ENCODE data around the gene NUDT16L1.

NUDT16L1 gene

DNA sequence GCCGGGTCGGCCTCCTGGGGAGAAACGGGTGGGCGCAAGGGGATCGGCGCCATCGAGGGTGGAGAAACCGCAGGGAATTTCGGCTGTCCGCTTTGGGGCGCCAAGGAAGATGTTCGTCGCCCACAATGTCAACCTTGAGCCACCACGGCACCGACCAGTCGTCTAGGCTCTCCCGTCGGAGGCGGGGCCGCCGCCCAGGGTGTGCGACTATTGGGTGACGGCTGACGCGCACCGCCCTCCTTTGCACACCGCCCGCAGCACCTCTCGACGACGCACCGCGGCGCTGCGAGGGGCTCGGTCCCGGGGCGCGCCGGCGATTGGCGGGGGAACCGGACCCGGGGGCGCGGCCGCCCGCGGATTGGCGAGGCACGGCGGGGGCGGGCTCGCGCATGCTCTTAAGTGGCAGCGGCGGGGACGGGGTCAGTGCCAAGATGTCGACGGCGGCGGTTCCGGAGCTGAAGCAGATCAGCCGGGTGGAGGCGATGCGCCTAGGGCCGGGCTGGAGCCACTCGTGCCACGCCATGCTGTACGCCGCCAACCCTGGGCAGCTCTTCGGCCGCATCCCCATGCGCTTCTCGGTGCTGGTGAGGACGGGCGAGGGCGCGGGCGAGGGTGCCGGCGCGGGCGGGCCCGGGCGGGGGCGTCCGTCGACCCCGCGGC is at the start of gene NUDT16L1:
NUDT16L1 (plus strand) TSS at position 267 of the 660 bp plus-strand sequence; CDS start at position 432, 165 bp downstream.
- peak; percentile 87 to 90 for DNase-seq

DNA sequence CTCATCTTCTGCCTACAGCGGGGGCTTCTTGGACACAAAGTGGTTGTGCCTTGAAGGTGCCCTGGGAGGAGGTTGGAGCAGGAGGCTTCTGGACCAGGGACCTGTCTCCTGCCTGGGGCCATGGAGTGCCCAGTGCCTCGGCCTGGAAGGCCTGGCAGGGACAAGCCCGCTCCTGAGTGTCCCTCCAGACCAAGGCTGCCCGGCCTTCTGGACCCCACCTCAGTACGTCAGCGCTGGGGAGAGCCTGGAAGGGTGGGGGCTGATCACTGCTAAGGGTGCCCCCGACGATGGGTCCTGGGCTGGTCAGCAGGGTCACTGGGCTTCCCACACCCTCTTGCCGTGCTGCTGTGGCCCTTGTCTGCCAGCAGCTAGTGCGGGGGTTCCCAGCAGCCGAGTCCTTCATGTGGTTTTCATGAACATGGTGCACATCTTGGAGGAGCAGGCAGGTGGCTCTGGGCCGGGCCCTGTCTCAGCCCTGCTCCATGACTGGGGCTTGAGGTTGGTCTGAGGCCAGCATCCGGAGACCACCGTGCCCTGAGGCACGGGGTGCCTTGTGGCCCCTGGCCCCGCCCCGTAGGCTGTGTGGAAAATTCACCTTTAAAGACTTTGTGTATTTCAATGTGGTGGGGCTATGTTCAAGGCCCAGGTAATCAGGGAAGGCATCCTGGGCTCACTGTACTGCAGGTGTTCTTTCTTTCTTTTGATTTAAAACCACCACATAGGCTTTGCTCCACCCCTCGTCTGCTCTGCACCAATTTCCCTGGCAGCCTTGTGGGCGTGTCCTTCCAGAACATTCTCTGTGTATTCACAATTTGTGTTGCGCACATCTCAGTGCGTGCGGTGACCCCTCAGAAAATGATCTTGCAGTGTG is 46.4 kb upstream of the NUDT16L1 start:
- no peak for DNase-seq

DNA sequence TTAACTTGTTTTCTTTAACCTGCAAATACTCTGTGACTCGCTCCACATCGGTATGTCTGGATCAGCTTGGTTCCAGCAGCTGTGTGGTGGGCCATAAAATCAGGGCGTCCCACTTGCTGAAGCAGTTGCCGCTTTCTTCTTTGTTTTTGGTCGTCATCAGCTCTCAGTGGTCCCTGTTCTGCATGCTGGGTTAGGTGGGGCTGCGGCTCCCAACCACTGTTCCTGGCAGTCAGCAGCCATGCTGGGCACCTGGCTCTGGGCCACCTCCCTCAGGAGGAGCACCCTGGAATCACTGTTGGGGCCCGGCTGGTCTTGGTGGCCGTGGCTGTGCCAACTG is 45.8 kb upstream of the NUDT16L1 start:
- no peak for DNase-seq

DNA sequence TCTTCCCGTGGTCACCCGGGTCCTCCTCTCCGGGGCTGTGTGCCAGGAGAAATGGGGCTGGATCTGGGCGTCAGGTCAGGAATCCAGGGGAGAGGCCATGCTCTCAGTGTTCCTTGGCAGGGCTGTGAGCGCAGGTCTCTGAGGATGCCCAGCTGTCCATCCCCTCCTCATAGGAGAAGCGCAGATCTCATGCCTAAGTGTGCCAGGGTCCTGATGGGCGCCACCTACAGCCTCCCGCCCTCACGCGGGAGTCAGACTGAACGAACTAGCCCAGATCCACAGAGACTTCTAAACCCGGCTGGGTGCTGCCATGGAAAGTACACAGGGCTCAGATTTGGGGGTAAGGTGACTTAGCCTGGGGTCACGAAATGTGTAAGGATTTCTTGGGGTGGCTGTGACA is 44.4 kb upstream of the NUDT16L1 start:
- DNase-seq, result no peak

DNA sequence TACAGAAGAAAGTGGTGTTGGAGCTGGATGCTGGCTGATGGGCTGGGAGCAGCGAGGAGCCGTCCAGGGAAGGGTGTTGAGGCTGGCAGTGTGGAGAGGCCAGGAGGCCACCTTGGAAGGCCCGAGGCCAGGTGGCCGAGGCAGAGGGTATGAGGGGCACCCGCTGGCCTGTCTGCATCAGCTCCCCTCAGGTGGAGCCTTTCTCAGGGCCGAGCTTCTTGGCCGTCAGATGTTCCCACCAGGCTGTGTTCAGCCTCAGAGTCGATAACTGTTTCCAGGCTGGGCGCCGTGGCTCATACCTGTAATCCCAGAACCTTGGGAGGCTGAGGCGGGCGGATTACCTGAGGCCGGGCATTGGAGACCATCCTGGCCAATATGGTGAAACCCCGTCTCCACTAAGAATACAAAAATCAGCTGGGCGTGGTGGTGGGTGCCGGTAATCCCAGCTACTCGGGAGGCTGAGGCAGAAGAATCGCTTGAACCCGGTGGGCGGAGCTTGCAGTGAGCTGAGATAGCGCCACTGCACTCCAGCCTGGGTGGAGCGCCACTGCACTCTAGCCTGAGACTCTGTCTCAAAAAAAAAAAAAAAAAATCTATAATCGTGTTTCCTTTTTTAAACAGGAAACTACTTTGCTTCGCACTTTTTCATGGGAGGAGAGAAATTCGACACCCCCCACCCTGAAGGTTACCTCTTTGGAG is 43.5 kb upstream of the NUDT16L1 start:
- DNase-seq, result no peak

DNA sequence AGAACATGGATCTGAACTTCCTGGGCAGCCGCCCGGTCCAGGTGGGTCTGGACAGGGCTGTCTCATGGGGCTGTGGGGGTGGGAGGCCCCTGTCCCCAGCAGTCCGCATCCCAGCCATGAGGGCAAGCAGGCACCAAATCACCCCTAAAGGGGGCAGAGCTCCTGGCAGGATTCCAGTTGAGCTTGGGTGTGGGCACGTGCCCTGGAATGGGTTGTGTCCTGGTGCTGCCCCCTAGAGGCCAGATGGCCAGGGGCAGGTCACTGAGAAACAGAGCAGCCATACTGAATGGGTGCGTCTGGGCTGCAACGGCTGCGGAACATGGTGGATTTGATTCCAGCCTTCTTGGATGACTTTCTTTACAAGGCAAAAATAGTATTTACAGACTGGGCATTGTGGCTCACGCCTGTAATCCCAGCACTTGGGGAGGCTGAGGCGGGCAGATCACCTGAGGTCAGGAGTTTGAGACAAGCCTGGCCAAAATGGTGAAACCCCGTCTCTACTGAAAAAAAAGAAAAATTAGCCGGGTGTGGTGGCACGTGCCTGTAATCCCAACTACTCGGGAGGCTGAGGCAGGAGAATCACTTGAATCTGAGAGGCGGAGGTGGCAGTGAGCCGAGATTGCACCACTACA is 42.8 kb upstream of the NUDT16L1 start:
- peak; percentile 17 to 51 for DNase-seq

DNA sequence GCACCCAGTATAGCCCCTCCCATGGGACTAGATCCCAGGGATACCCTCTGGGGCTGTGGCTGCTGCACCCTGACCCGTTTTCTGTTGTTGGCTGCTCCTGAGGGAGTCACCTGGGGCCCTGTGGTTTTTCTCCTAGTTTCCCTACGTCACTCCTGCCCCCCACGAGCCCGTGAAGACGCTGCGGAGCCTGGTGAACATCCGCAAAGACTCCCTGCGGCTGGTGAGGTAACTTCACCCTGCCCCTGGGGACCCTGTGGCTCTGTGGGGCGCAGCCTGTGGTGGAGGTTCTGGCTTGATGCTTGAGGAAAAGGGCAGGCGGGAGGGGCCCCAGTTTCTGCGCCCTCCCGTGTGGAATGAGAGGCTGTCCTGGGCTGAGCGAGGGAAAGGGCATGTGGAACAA is 41.5 kb upstream of the NUDT16L1 start:
- no peak for DNase-seq

DNA sequence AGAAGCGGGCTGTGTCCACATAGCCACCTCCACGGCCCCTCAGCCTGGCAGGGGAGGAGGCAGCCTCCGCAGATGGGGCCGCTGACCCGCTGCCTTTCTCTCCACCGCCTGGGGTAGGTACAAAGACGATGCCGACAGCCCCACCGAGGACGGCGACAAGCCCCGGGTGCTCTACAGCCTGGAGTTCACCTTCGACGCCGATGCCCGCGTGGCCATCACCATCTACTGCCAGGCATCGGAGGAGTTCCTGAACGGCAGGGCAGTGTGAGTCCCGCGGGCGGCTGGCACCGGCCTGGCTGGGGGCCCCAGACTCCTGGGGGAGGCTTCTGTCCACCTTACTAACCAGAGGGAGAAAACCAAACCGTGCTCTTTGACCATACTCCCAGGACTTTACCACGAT is 40.8 kb upstream of the NUDT16L1 start:
- no peak for DNase-seq

DNA sequence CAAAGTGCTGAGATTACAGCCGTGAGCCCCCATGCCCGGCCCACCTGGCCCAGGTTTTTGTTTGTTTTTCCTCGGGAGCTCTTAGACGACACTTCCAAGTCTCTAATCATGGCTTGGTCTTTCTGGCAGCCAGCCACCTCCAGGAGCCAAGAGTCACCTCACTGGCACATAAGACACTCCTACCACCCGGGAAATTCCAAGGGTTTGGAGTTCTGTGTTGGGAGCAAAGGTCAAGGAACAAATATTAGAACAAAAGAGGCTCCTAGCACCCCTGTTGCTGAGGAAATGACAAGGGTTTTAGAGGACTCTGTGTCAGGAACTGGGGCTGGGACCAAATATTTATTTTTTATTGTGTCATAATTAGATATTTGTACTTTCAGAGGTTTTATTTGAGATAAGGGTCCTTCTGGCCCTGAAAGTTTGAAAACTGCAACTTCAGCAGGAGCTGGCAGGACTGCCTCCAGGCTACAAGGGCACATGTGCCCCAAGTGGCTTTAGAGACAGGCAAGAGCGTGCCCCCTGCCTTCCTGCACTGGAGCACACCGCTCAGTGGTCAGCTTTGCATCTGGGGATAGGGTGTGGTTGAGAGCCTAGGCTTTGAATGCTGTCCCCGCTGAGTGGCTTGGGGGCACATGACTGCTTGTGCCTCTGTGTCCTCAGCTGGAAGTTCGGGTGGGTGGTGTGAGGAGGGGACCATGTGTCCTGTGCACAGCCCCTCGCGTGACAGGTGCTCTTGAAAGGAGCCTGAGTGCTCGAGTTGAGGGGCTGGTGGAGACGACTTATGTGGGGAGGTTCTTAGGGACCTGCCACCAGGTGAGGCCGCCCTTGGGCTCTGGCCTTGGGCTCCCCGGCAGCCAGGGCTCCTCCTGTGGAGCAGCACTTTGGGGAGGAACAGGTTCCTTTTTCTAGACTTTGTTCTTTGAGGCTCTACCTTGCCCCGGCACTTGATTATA is 39.1 kb upstream of the NUDT16L1 start:
- DNase-seq, result no peak

DNA sequence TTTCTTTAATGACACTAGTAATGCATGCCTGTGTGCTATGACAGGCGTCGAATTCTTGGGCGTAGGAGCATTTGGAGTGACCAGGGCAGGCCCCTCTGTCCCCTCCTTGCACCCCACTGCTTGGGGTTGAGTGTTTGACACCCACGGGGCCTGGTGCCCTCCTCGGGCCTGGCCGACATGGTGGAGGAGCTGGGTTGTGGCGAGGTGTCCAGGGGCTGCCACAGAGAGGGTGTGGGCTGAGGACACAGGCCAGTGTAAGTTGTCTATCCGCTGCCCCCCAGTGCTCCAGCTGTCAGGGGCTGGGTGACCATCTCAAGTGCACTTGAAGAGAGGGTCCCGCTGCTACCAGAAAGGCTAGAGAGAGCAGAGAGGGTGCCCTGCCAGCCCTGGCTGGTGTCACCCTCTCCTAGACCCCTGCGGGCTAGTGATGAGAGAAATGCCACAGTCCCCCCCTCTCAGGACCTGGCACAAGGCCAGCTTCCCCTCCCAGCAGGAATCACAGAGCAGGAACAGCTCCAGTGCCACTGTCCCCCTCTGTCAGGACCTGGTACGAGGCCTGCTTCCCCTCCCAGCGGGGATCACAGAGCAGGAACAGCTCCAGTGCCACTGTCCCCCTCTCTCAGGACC is 38.3 kb upstream of the NUDT16L1 start:
- no peak for DNase-seq

DNA sequence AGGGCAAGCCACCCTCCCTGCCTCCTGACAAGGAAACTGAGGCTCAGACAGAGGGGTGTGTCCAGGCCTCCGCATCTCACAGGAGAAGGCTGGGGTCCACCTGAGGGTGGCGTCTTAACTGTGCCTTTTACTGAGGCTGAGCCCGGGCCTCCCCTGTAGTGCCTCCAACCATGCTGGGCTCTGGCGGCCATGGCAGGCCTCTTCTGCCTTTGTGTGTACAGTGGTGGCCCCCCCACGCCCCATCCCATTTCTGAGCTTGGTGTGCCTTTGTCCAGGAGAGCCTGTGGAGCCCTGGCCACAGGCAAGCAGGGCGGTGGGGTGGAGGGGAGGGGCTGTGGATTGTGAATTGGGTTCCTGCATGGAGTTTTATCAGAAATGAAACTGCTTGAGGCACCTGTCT is 37.6 kb upstream of the NUDT16L1 start:
- no peak for DNase-seq

DNA sequence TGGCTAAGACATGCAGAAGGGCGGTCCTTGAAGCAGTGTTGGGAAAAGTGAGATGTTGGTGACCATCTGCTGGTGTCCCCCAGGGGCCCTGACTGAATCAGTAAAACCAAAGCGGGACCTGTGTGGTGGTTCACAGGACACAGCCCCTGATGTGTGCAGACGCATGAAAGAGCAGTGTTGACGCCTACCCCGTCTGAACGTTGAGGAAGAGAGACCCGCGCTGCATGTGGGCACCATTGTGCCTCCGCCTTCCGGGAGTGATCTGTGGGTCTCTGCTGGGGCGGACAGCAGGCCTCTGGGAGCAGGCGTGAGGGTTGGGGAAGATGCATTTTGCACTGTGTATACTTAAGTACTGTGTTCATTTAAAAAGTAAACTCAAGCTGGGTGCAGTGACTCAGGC is 37.1 kb upstream of the NUDT16L1 start:
- no peak for DNase-seq

DNA sequence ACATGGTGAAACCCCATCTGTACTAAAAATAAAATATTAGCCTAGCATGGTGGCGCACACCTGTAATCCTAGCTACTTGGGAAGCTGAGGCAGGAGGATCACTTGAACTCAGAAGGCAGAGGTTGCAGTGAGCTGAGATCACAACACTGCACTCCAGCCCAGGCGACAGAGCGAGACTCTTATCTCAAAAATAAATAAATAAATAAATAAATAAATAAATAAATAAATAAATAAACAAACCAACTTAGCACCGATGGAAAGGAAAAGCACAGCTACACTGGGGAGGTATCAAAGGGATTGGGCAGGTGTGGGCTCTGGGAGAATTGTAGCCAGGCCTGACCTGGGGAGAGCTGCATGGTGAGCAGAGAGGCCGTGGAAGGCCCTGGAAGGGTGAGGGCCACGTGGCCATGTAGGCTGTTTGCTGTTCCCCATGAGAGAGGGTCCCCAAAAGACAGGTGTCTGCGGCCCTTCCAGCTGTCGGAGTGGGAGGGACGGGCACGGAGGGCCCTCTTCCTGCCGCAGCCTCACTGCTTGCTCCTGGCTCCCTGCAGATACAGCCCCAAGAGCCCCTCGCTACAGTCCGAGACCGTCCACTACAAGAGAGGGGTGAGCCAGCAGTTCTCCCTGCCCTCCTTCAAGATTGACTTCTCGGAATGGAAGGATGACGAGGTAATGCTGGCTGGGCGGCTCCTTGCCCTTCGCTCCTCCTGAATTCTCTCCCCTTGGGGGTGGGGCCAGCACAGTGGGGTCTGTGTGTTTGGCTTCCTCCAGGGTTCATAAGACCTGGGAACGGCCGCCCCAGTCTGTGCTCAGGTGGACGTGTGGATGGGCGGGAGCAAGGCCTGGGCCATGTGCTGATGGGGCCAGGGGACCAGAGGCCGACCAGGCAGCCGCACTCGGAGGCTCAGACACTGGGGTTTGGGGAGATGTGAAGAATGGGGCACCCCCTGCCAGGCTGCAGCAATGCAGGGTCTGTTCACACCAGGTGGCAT is 36.4 kb upstream of the NUDT16L1 start:
- no peak for DNase-seq

DNA sequence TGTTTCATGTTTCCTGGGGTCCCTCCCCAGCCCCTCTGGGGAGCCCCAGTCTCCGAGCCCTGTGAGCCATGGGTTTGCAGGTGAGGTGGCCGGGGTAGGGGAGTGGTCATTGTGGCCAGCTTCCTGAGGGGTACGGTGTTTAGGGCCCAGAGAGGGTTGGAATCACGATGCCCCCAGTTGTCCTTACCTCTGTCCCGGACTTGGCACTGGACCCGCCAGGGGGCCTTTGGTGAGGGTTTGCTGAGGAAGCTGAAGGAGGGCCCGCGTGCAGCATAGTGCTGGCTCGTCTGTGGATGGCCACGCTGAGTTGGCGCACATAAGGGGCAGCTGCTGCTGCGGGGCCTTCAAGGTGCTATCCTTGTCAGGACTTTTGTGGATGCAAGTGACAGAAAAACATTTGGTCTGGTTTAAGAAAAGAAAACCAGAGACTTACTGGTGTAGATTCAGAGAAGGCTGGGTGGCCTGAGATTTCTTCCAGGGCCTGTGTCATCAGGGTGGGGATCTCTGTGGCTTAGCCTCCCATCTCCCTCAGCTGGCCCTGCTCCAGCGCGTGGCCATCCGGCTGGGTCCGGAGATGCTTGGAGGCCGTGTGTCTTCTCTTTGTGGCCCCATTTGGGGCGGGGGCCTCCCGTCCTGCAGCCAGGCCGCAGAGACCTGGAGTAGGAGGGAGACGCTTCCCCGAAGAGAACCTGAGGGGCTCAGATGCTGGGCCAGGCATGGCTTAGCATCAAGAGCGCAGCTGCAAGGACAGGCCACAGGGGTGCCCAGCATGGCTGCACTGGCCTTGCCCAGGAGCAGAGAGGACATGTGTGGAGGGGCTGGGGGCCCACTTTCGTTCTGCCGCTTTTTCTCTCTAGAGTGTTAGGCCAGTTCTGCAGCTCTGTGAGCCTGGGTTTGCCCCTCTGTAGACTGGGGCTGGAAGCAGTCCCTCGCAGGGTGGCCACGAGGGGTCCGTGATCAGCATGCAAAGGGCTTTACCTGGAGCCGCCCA is 33.7 kb upstream of the NUDT16L1 start:
- no peak for DNase-seq

DNA sequence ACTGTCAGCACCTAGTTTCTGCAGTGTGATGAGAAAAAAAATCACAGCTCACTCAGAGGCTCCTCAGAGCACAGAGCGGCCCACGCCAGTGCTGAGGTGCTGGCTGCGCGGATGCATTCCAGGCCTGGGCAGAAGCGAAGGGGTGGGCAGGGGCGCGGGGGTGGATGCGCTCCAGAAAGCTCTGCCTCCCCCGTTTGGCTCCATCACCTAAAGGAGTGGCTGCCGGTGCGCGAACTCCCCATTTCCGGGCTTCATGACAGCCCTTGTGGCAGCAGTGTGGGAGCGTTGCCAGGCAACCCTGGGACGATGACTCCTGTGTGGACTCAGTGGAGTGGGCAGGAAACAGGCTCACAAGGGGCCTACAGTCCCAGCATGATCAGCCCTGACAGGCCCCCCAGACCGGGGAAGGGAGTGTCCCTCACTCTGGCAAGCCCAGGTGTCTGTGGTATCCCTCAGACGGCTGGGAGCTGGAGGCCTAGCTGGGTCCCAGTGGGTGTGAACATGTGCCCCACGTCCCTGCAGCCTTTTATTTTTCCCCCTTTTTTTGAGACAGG is 32.8 kb upstream of the NUDT16L1 start:
- DNase-seq, result no peak

DNA sequence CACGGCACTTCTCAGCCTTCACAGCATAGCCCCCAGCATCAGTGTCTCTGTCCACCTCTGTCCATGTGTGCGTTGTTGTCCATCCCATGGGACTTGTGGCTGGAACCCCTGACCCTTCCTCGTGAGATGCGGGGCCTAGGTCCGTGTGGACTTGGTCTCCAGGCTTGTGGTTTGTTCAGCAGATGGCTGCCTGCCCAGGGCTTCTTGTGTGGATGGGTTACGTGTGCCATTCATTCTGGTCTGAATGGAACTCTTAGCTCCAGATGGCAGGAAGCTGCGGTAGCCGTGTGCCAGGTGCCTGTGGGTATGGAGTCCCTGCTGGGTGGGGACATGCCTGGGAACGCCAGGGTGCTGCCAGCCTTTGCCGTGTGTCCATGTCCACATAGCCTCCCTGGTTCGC is 31.7 kb upstream of the NUDT16L1 start:
- DNase-seq, result no peak

DNA sequence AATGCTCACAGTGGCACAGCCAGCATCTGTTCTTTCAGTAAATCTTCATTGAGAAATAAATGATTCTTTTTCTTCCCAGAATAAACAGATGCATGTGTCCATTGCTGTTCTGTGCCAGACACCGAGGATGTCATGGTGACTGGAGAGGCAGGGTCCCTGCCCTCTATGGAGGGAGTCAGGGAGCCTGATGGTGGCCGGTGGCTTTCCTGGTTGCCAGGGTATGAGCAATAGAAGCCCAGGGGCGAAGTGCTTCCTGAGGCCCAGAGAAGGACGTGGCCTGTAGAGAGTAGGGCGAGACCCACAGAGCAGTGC is 29.9 kb upstream of the NUDT16L1 start:
- DNase-seq, result peak in 1 of 2 donors; percentile 58

DNA sequence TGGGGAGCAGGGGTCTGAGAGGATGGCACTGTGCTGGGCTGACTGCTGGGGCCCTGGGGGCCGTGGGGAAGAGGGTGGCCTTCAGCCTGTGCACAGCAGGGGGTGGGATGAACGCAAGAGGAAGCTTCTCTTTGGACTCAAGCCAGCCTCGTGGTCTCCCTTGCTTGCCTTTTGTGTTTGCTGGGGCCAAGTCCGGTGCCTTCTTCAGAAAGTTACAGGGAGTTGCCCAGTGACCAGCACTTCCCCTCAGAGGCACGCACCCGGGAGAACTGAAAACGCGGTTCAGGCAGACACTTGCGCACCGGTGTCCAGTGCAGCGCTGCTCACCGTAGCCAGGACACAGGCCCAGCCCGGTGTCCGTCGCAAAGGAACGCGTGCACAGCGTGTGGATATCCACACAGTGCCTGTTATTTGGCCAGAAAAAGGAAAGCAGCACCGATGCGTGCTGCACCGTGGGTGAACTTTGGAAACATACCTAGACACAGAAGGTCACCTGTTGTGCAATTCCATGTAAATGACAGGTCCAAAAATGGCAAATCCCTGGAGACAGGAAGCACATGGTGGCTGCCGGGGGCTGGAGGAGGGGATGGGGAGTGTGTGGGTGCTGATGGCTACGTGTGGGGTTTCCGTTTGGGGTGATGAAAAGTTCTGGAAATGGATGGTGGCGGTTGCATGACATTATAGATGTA is 29.4 kb upstream of the NUDT16L1 start:
- peak; percentile 58 to 70 for DNase-seq
